ENCODE results near the gene RGS6.

Gene RGS6

GRCh38 chr14:72600551-72601330 lies 668.5 kb downstream of the RGS6 start:
- Histone ChIP-seq H3K4me3 (ENCODE audit: insufficient read length, low read depth) (no peak overlapping the region), H3K4me1 (ENCODE audit: insufficient read depth, insufficient read length) (peaks cover 12% of the 10 kb centered on the region), H3K9me3 (ENCODE audit: insufficient read depth, low read length) (no peaks in the 10 kb centered on the region), H3K36me3 (ENCODE audit: insufficient read depth, insufficient read length, low read length) (no peaks in the 10 kb centered on the region), H3K27me3 (ENCODE audit: insufficient read depth, insufficient read length) (no peaks in the 10 kb centered on the region), H3K9ac (ENCODE audit: insufficient read length, low read depth) (no peak overlapping the region)
- no peak for TF ChIP-seq SUZ12 (IDR thresholded peaks at IDR 0.05; ENCODE audit: extremely low read depth, insufficient read depth, insufficient read length)
- no peak for TF ChIP-seq ZNF274 (IDR thresholded peaks at IDR 0.05; ENCODE audit: low read depth, low read length)
- no peak for TF ChIP-seq YY1 (IDR thresholded peaks at IDR 0.05; ENCODE audit: insufficient read depth, insufficient read length)
- no peak for DNase-seq (ENCODE audit: low read depth, low spot score)

- H3K36me3 ChIP-seq (ENCODE audit: insufficient read depth, insufficient read length, low read length), result no peaks in the 10 kb centered on the region
- DNase-seq (ENCODE audit: low read depth, low spot score), result no peak
- H3K27me3 ChIP-seq (ENCODE audit: insufficient read depth, insufficient read length), result no peaks in the 10 kb centered on the region
- peaks cover 16% of the 10 kb centered on the region for H3K4me1 ChIP-seq (ENCODE audit: insufficient read depth, insufficient read length)
- no peaks in the 10 kb centered on the region for H3K9me3 ChIP-seq (ENCODE audit: insufficient read depth, low read length)
- no peak for TF ChIP-seq ZNF274 (IDR thresholded peaks at IDR 0.05; ENCODE audit: low read depth, low read length)
- no peak for TF ChIP-seq SUZ12 (IDR thresholded peaks at IDR 0.05; ENCODE audit: extremely low read depth, insufficient read depth, insufficient read length)
- no peak for TF ChIP-seq YY1 (IDR thresholded peaks at IDR 0.05; ENCODE audit: insufficient read depth, insufficient read length)
- no peak overlapping the region for H3K4me3 ChIP-seq (ENCODE audit: insufficient read length, low read depth)
- no peak overlapping the region for H3K9ac ChIP-seq (ENCODE audit: insufficient read length, low read depth)
Observed at GRCh38 chr14:72603639-72604038, 671.4 kb downstream of the RGS6 start.

DNA sequence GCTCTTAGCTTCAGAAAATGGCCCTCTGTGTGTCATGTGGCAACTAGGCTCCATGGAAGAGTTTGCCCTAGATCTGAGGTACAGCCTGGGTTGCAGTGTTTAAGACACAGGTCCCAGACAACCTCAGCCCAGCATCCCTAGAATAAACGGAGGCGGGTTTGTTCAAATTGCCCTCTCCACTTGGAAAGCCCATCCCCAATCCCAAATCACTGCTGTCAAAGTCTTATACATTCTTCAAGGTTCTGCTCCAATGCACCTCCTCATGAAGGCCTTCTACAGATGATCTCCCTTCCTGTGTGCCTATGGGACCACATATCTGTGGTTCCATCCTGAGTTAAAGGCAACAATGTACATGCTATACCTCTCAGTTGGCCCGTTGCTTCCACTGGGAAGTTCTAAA lies 671.9 kb downstream of the RGS6 start:
- H3K27me3 ChIP-seq (ENCODE audit: insufficient read depth, insufficient read length), result no peaks in the 10 kb centered on the region
- no peak overlapping the region for H3K4me3 ChIP-seq (ENCODE audit: insufficient read length, low read depth)
- H3K9ac ChIP-seq (ENCODE audit: insufficient read length, low read depth), result no peak overlapping the region
- no peak for TF ChIP-seq ZNF274 (IDR thresholded peaks at IDR 0.05; ENCODE audit: low read depth, low read length)
- no peak for TF ChIP-seq YY1 (IDR thresholded peaks at IDR 0.05; ENCODE audit: insufficient read depth, insufficient read length)
- no peak for TF ChIP-seq SUZ12 (IDR thresholded peaks at IDR 0.05; ENCODE audit: extremely low read depth, insufficient read depth, insufficient read length)
- no peaks in the 10 kb centered on the region for H3K9me3 ChIP-seq (ENCODE audit: insufficient read depth, low read length)
- DNase-seq (ENCODE audit: low read depth, low spot score), result no peak
- H3K4me1 ChIP-seq (ENCODE audit: insufficient read depth, insufficient read length), result peaks cover 19% of the 10 kb centered on the region
- H3K36me3 ChIP-seq (ENCODE audit: insufficient read depth, insufficient read length, low read length), result no peaks in the 10 kb centered on the region

DNA sequence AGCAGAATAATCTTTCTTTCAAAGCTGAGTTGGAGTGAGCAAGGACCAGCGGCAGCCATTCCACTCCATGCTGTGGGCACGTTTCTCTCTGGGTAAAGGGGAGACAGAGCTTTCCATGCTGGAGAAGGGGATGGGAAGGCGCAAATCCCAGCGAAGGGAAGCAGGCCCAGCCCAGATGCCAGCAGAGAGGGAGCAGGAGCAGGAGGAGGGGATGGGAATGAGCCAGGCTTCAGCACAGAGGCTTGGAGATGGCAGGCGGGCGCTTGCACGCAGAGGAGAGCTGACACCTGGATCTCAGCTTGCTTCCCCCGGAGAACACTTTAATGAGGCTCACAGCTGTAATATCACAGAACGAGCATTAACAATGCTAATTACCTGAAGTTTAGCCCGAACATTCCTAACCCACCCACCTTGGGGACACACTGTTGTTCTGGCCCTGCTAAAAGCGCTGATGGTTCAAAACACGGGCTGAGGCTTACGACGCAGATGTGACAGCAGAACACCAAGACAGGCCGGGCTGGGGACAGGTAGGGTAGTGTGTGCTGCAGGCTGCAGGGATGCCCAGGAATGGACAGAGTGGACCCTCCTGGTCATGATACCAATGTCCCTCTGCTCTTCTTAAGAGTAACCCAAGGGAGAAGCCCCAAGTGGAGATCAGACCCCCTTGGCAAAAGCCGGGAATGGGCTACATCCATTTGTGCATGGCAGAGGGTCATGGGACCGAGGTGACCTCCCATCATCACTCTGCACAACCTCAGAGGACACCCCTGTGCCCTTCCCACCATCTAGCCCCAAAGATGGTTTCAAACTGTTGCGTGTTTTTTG lies 673.1 kb downstream of the RGS6 start:
- Histone ChIP-seq H3K9me3 (ENCODE audit: insufficient read depth, low read length) (no peaks in the 10 kb centered on the region), H3K27me3 (ENCODE audit: insufficient read depth, insufficient read length) (no peaks in the 10 kb centered on the region), H3K9ac (ENCODE audit: insufficient read length, low read depth) (no peak overlapping the region), H3K4me3 (ENCODE audit: insufficient read length, low read depth) (no peak overlapping the region), H3K36me3 (ENCODE audit: insufficient read depth, insufficient read length, low read length) (no peaks in the 10 kb centered on the region), H3K4me1 (ENCODE audit: insufficient read depth, insufficient read length) (peaks cover 16% of the 10 kb centered on the region)
- DNase-seq (ENCODE audit: low read depth, low spot score), result no peak
- TF ChIP-seq ZNF274 (IDR thresholded peaks at IDR 0.05; ENCODE audit: low read depth, low read length), result no peak
- no peak for TF ChIP-seq SUZ12 (IDR thresholded peaks at IDR 0.05; ENCODE audit: extremely low read depth, insufficient read depth, insufficient read length)

- no peaks in the 10 kb centered on the region for H3K27me3 ChIP-seq (ENCODE audit: insufficient read depth, insufficient read length)
- no peak for DNase-seq (ENCODE audit: low read depth, low spot score)
- H3K36me3 ChIP-seq (ENCODE audit: insufficient read depth, insufficient read length, low read length), result no peaks in the 10 kb centered on the region
- H3K9ac ChIP-seq (ENCODE audit: insufficient read length, low read depth), result no peak overlapping the region
- TF ChIP-seq SUZ12 (IDR thresholded peaks at IDR 0.05; ENCODE audit: extremely low read depth, insufficient read depth, insufficient read length) (no peak), YY1 (IDR thresholded peaks at IDR 0.05; ENCODE audit: insufficient read depth, insufficient read length) (no peak), ZNF274 (IDR thresholded peaks at IDR 0.05; ENCODE audit: low read depth, low read length) (no peak)
- H3K9me3 ChIP-seq (ENCODE audit: insufficient read depth, low read length), result no peaks in the 10 kb centered on the region
- H3K4me1 ChIP-seq (ENCODE audit: insufficient read depth, insufficient read length), result peaks cover 12% of the 10 kb centered on the region
- no peak overlapping the region for H3K4me3 ChIP-seq (ENCODE audit: insufficient read length, low read depth)
Observed at GRCh38 chr14:72605921-72606220, 673.6 kb downstream of the RGS6 start.

- H3K9ac ChIP-seq (ENCODE audit: insufficient read length, low read depth), result no peak overlapping the region
- no peak overlapping the region for H3K4me3 ChIP-seq (ENCODE audit: insufficient read length, low read depth)
- H3K9me3 ChIP-seq (ENCODE audit: insufficient read depth, low read length), result no peaks in the 10 kb centered on the region
- no peak for TF ChIP-seq ZNF274 (IDR thresholded peaks at IDR 0.05; ENCODE audit: low read depth, low read length)
- peaks cover 9% of the 10 kb centered on the region for H3K4me1 ChIP-seq (ENCODE audit: insufficient read depth, insufficient read length)
- no peaks in the 10 kb centered on the region for H3K36me3 ChIP-seq (ENCODE audit: insufficient read depth, insufficient read length, low read length)
- DNase-seq (ENCODE audit: low read depth, low spot score), result no peak
- no peaks in the 10 kb centered on the region for H3K27me3 ChIP-seq (ENCODE audit: insufficient read depth, insufficient read length)
Observed at GRCh38 chr14:72606879-72607278, 674.6 kb downstream of the RGS6 start.

GRCh38 chr14:72607386-72608130 lies 675.3 kb downstream of the RGS6 start:
- TF ChIP-seq ZNF274 (IDR thresholded peaks at IDR 0.05; ENCODE audit: low read depth, low read length), result no peak
- no peak for TF ChIP-seq SUZ12 (IDR thresholded peaks at IDR 0.05; ENCODE audit: extremely low read depth, insufficient read depth, insufficient read length)
- TF ChIP-seq YY1 (IDR thresholded peaks at IDR 0.05; ENCODE audit: insufficient read depth, insufficient read length), result no peak
- DNase-seq (ENCODE audit: low read depth, low spot score), result no peak
- no peak overlapping the region for H3K9ac ChIP-seq (ENCODE audit: insufficient read length, low read depth)
- no peaks in the 10 kb centered on the region for H3K27me3 ChIP-seq (ENCODE audit: insufficient read depth, insufficient read length)
- H3K9me3 ChIP-seq (ENCODE audit: insufficient read depth, low read length), result no peaks in the 10 kb centered on the region
- H3K4me1 ChIP-seq (ENCODE audit: insufficient read depth, insufficient read length), result peaks cover 9% of the 10 kb centered on the region
- no peak overlapping the region for H3K4me3 ChIP-seq (ENCODE audit: insufficient read length, low read depth)
- no peaks in the 10 kb centered on the region for H3K36me3 ChIP-seq (ENCODE audit: insufficient read depth, insufficient read length, low read length)
